Testis (tissue), 3 donors: Measurements from ENCODE around the gene KCNQ1. TPM values are rescaled to one million over a fixed set of nuclear protein-coding genes. Genes with fewer than 3 reads are reported as not detected.

Experiments used
- DNase-seq: peaks from one replicate; pipeline ENCODE4 v3.0.0-alpha.2; 2019
- H3K27ac ChIP-seq, 2 donors: fragments of 200-600 bp; sonication (generic); one replicate each; pipeline ENCODE4 v1.5.1; 2019
- H3K27me3 ChIP-seq: fragments of 200-600 bp; sonication (generic); one replicate; pipeline ENCODE4 v1.5.1; 2019
- H3K36me3 ChIP-seq: fragments of 200-600 bp; sonication (generic); one replicate; pipeline ENCODE4 v1.5.1; 2017; ENCODE audit warnings: low read depth; ENCODE audit errors: missing control alignments
- H3K4me1 ChIP-seq: fragments of 200-600 bp; sonication (generic); one replicate; pipeline ENCODE4 v1.5.1; 2019
- H3K4me3 ChIP-seq, 2 donors: fragments of 200-600 bp; sonication (generic); one replicate each; pipeline ENCODE4 v1.5.1; 2017 to 2019
- H3K9me3 ChIP-seq: fragments of 200-600 bp; sonication (generic); one replicate; pipeline ENCODE4 v1.5.1; 2017
- CTCF ChIP-seq, 3 experiments: fragments of 450-650 bp in 2 of 3; fragments of 200-600 bp in 1 of 3; sonication (generic) in 1 of 3; IDR thresholded peaks; one replicate each; pipeline ENCODE4 v1.5.1; 2016 to 2019; ENCODE audit warnings: antibody characterized with exemption in 3 of 3, mild to moderate bottlenecking in 2 of 3, moderate library complexity in 1 of 3
- POLR2A ChIP-seq: fragments of 450-650 bp; IDR thresholded peaks from one replicate; pipeline ENCODE4 v1.6.1; 2017; ENCODE audit warnings: antibody characterized with exemption, mild to moderate bottlenecking, moderate library complexity
- WGBS, 2 donors: methylation state at CpG; one replicate each; pipeline ENCODE4 v1.1.5; 2018; 5-methylcytosine and 5-hydroxymethylcytosine counted together
- intact Hi-C: fragments of 100-400 bp; cut with DNase I; formaldehyde crosslinking; loops from one replicate; pipeline ENCODE4 v1.15.1; 2023; ENCODE audit warnings: low total_unique reads
- polyA plus RNA-seq: library from polyadenylated mRNA; stranded (reverse); fragments of 350-450 nt; fragmentation: Illumina TruSeq; extraction: RNeasy Lipid Tissue Mini Kit (QIAGEN cat#74804); gene quantifications from one replicate; pipeline ENCODE4 v1.2.3, GENCODE V29; 2014; ENCODE audit warnings: low read depth, low replicate concordance; ENCODE audit not compliant: insufficient read depth
- total RNA-seq, 2 donors: library from RNA; depleted of rRNA; stranded (reverse); fragments of >200 nt; gene quantifications; one replicate each; pipeline ENCODE4 v1.2.3, GENCODE V29; 2016

Gene KCNQ1
- total and polyA plus RNA-seq, 3 donors from 2014 or later, result 6.0 to 24.2 (median 12.8) TPM

- 93 to 95% methylated on average over 5 of the region's 5 CpGs for WGBS, 2 donors
- Histone ChIP-seq H3K27me3 (no peaks in the 10 kb centered on the region), H3K36me3 (no peaks in the 10 kb centered on the region), H3K27ac (no peak overlapping the region), H3K4me3 (no peak overlapping the region), H3K9me3 (no peaks in the 10 kb centered on the region), H3K4me1 (peaks cover 6% of the 10 kb centered on the region)
- DNase-seq, result no peak
- TF ChIP-seq POLR2A (no peak), CTCF (IDR thresholded peaks at IDR 0.05) (no peak)
- intact Hi-C loops, result no loop called here
Measured at GRCh38 chr11:2453436-2453835, 8.6 kb downstream of the KCNQ1 start.

GRCh38 chr11:2458321-2458720 lies 13.5 kb downstream of the KCNQ1 start:
- H3K4me3 ChIP-seq, result no peak overlapping the region
- 86 to 88% methylated on average over 13 of the region's 13 CpGs for WGBS, 2 donors
- intact Hi-C loops, result no loop called here
- no peak for DNase-seq
- no peak overlapping the region for H3K27ac ChIP-seq
- H3K27me3 ChIP-seq, result no peaks in the 10 kb centered on the region
- no peaks in the 10 kb centered on the region for H3K36me3 ChIP-seq
- TF ChIP-seq CTCF (IDR thresholded peaks at IDR 0.05) (no peak), POLR2A (no peak)
- peaks cover 27% of the 10 kb centered on the region for H3K4me1 ChIP-seq
- no peaks in the 10 kb centered on the region for H3K9me3 ChIP-seq

DNA sequence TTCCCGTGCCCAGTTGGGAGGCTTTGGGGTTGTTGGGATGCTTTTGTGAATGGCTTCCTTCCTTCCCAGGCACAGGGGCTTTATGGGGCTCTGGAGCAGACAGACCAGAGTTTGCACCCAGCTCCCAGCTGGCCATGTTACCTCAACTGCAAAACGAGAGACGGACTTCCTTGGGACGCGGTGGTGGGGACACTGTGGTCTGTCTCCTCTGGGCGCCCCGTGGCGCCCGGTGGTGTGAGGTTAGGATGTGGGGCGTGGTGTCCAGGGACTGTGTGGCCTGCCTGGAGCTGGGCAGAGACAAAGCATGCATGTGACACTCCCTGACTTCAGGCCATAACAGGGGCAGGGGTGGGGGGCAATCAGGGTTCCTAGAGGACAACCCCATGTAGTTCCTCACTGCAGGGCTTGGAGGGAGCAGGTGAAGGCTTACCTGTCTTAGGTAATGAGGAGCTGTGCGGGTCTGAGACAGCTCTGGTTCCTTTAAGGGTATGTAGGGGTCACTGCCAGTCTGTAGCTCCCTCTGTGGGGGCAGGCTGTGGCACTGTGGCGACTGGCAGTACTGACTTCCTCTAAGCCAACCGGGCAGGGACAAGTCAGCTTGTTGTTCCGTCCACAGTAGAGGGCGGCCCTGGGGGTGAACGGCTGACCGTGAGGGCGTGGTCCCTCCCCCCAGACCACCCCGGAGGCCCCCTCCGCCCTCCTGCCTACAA lies 14.4 kb downstream of the KCNQ1 start:
- H3K27me3 ChIP-seq, result no peaks in the 10 kb centered on the region
- TF ChIP-seq POLR2A, result no peak
- TF ChIP-seq CTCF (IDR thresholded peaks at IDR 0.05), result no peak
- H3K9me3 ChIP-seq, result no peaks in the 10 kb centered on the region
- H3K4me3 ChIP-seq, result no peak overlapping the region
- 82 to 93% methylated on average over 11 to 20 of the region's 20 CpGs for WGBS, 2 donors
- intact Hi-C loops, result no loop called here
- H3K36me3 ChIP-seq, result no peaks in the 10 kb centered on the region
- H3K27ac ChIP-seq, result no peak overlapping the region
- H3K4me1 ChIP-seq, result peaks cover 33% of the 10 kb centered on the region
- no peak for DNase-seq

GRCh38 chr11:2459796-2460531 lies 15.2 kb downstream of the KCNQ1 start:
- Histone ChIP-seq H3K27ac (no peak overlapping the region), H3K27me3 (no peaks in the 10 kb centered on the region), H3K4me1 (peaks cover 34% of the 10 kb centered on the region), H3K4me3 (no peak overlapping the region), H3K36me3 (no peaks in the 10 kb centered on the region), H3K9me3 (no peaks in the 10 kb centered on the region)
- 86 to 97% methylated on average over 10 to 11 of the region's 13 CpGs for WGBS, 2 donors
- intact Hi-C loops, result no loop called here
- TF ChIP-seq CTCF (IDR thresholded peaks at IDR 0.05), result no peak
- TF ChIP-seq POLR2A, result no peak
- DNase-seq, result no peak
